ENCODE measurements around the gene TPRA1.

DNA sequence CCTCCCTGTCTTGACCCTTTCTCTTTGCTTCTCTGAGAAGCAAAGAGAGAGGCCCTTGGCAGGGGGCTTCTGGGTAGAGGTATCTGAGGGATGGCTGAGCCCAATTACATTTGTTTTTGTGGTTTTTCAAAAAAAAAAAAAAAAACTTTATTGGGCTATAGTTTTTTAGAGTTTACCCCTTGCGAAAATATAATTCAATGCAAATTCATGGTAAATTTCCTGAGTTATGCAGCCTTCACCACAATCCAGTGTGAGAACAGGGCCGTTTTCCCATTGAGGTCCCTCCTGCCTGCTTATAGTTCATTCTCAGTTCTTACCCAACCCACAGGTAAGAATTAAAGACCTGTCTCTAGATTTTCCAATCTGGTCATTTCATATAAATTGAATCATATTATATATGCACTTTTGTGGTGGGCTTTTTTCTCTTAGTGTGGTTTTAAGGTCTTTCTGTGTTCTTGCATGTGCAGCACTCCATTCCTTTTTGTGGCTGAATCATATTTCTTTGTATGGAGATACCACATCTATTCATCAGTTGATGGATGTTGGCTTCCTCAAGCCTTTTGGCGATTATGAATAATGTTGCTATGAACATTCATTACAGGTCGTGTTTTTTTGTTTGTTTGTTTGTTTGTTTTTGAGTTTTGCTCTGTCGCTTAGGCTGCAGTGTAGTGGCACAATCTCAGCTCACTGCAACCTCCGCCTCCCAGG, 10.4 kb upstream of the TPRA1 start:
- TF ChIP-seq, protein P1, sequence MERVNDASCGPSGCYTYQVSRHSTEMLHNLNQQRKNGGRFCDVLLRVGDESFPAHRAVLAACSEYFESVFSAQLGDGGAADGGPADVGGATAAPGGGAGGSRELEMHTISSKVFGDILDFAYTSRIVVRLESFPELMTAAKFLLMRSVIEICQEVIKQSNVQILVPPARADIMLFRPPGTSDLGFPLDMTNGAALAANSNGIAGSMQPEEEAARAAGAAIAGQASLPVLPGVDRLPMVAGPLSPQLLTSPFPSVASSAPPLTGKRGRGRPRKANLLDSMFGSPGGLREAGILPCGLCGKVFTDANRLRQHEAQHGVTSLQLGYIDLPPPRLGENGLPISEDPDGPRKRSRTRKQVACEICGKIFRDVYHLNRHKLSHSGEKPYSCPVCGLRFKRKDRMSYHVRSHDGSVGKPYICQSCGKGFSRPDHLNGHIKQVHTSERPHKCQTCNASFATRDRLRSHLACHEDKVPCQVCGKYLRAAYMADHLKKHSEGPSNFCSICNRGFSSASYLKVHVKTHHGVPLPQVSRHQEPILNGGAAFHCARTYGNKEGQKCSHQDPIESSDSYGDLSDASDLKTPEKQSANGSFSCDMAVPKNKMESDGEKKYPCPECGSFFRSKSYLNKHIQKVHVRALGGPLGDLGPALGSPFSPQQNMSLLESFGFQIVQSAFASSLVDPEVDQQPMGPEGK (CRISPR knock-in tag; IDR thresholded peaks at IDR 0.05; ENCODE audit: borderline replicate concordance), result no peak
- no peak for TF ChIP-seq ARNTL (CRISPR knock-in tag; IDR thresholded peaks at IDR 0.05; ENCODE audit: borderline replicate concordance, low read depth)
